Measurements from ENCODE around the gene TIMM29. TPM values are rescaled to one million over a fixed set of nuclear protein-coding genes. Genes with fewer than 3 reads are reported as not detected.
"Not testable (repeated sequence)": the region's sequence is repeated elsewhere in the genome, so short reads cannot be mapped to it uniquely, and the experiment has no call there.

Gene TIMM29
- total RNA-seq, 4 donors from 2014 or later, result 37.6 to 51.1 (median 40.9) TPM

GRCh38 chr19:10946958-10947657, 18.5 kb downstream of the TIMM29 start:
- ATAC-seq, result no peak
- H3K27me3 ChIP-seq, result no peaks in the 10 kb centered on the region
- WGBS, 2 donors (ENCODE audit: low coverage in 1 of 2), result 56 to 72% methylated on average over 4 to 6 of the region's 6 CpGs
- H3K36me3 ChIP-seq, result no peaks in the 10 kb centered on the region
- no peak overlapping the region for H3K27ac ChIP-seq
- H3K4me1 ChIP-seq, result peaks cover 0 to 6% (median 0%) of the 10 kb centered on the region in 3 donors
- no peaks in the 10 kb centered on the region for H3K9me3 ChIP-seq
- TF ChIP-seq CTCF (IDR thresholded peaks at IDR 0.05) (no peak), POLR2A (IDR thresholded peaks at IDR 0.05) (no peak), EP300 (IDR thresholded peaks at IDR 0.05) (no peak), POLR2AphosphoS5 (IDR thresholded peaks at IDR 0.05) (no peak)
- no peak overlapping the region for H3K4me3 ChIP-seq

GRCh38 chr19:10952809-10953208, 24.2 kb downstream of the TIMM29 start:
- H3K36me3 ChIP-seq, result no peaks in the 10 kb centered on the region
- TF ChIP-seq EP300 (IDR thresholded peaks at IDR 0.05) (no peak), POLR2AphosphoS5 (IDR thresholded peaks at IDR 0.05) (no peak), CTCF (IDR thresholded peaks at IDR 0.05) (no peak), POLR2A (IDR thresholded peaks at IDR 0.05) (no peak)
- no peak overlapping the region for H3K4me3 ChIP-seq
- ATAC-seq, result no peak
- H3K4me1 ChIP-seq, result no peaks in the 10 kb centered on the region
- no peak overlapping the region for H3K27ac ChIP-seq
- H3K9me3 ChIP-seq, result no peaks in the 10 kb centered on the region
- 71 to 80% methylated on average over 1 to 2 of the region's 6 CpGs for WGBS, 2 donors (ENCODE audit: low coverage in 1 of 2)
- H3K27me3 ChIP-seq, result no peaks in the 10 kb centered on the region

GRCh38 chr19:10959277-10959968, 30.8 kb downstream of the TIMM29 start:
- not testable (repeated sequence) for H3K27me3 ChIP-seq, H3K9me3 ChIP-seq, ATAC-seq, H3K36me3 ChIP-seq
- Histone ChIP-seq H3K4me3 (peak overlapping the region in 1 of 2 donors; percentile 97), H3K4me1 (peaks cover 0 to 35% (median 14%) of the 10 kb centered on the region in 3 donors), H3K27ac (peak overlapping the region in 3 of 4 donors; percentile 87 to 97 (median 93))
- WGBS, 2 donors (ENCODE audit: low coverage in 1 of 2), result 90 to 94% methylated on average over 13 to 17 of the region's 19 CpGs

GRCh38 chr19:10960314-10961072, 31.9 kb downstream of the TIMM29 start, which contains the start of gene SMARCA4:
SMARCA4 (plus strand) TSS chr19:10961030; CDS start chr19:10984152, 23,122 bp downstream.
- H3K36me3 ChIP-seq, result no peaks in the 10 kb centered on the region
- ATAC-seq, result peak; percentile 97
- H3K4me3 ChIP-seq, result peak within 1 kb of the TSS; percentile 68 to 97
- TF ChIP-seq EP300 (IDR thresholded peaks at IDR 0.05), result no peak
- peak; percentile 88 to 92 for TF ChIP-seq POLR2A (IDR thresholded peaks at IDR 0.05)
- peak; percentile 93 for TF ChIP-seq POLR2AphosphoS5 (IDR thresholded peaks at IDR 0.05)
- TF ChIP-seq CTCF (IDR thresholded peaks at IDR 0.05), result no peak
- WGBS, 2 donors (ENCODE audit: low coverage in 1 of 2), result 0% methylated on average over 4 to 5 of the region's 100 CpGs
- H3K4me1 ChIP-seq, result peaks cover 0 to 35% (median 14%) of the 10 kb centered on the region in 3 donors
- no peaks in the 10 kb centered on the region for H3K9me3 ChIP-seq
- H3K27ac ChIP-seq, result peak within 1 kb of the TSS; percentile 79 to 97 (median 90)
- H3K27me3 ChIP-seq, result no peaks in the 10 kb centered on the region
